Bronchial epithelial cell (primary cell): ENCODE results near the gene CHMP4B. TPM values are rescaled to one million over a fixed set of nuclear protein-coding genes. Genes with fewer than 3 reads are reported as not detected.

Source experiments
- DNase-seq: peaks from one replicate; pipeline ENCODE4 v3.0.0-alpha.2; 2010; ENCODE audit warnings: low read depth
- FAIRE-seq: peaks from 2 replicates; lab custom pipeline; 2011; peaks lifted over from hg19 to GRCh38; lab: Jason Lieb, UNC
- H3K27me3 ChIP-seq: 2 replicates; pipeline ENCODE4 v1.5.1; 2011; ENCODE audit warnings: low read length; ENCODE audit not compliant: control insufficient read depth, insufficient read depth
- H3K36me3 ChIP-seq: 2 replicates; pipeline ENCODE4 v1.5.1; 2011; ENCODE audit warnings: low read length; ENCODE audit not compliant: control insufficient read depth, insufficient read depth
- H3K4me3 ChIP-seq: 2 replicates; pipeline ENCODE4 v1.5.1; 2011; ENCODE audit warnings: mild to moderate bottlenecking, low read depth, low read length, control low read depth
- CTCF ChIP-seq: IDR thresholded peaks from 2 replicates; pipeline ENCODE4 v1.5.1; 2011; ENCODE audit warnings: mild to moderate bottlenecking, moderate library complexity, low read length, control low read depth, inconsistent platforms; ENCODE audit not compliant: insufficient read depth, severe bottlenecking
- total RNA-seq: library from RNA; depleted of rRNA; stranded (reverse); fragments of >200 nt; gene quantifications from 2 replicates; pipeline ENCODE4 v1.2.1, GENCODE V29; 2014

The CHMP4B gene
- total RNA-seq, 1 donor from 2014 or later: 30.5 TPM

DNA sequence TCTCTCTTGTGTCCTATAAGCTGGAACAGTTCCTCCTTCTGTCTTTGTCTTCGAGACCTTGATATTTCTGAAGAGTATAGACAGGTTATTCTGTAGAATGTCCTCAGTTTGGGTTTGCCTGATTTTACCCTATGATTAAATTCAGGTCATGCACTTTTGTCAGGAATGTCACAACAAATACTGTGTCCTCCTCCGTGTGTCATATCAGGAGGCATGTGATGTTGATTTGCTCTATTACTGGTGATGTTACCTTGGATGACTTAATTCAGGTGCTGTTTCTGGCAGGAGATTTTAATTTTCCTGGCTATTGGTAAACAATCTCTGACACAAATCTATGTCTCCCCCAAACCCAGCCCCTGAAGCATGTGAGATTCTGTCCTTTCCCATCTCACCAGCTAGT is 33.3 kb upstream of the CHMP4B start:
- no peak for FAIRE-seq
- no peaks in the 10 kb centered on the region for H3K36me3 ChIP-seq

DNA sequence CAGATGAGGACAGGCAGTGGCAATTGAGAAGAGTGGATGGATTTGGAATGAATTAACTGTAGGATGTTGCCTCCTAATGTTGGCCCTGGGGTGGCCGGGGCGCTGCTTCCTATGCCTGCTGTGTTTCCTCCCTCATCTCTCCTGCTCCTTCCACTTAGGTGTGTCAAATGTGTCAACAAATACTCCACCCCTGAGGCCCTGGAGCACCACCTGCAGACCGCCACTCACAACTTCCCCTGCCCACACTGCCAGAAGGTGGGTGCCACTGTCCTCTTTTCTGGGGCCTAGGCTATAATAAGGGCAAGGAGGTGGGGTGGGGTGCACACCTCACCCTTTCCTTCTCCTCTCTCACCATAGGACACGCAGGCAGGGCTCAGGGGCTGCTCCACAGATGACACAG is 30.0 kb upstream of the CHMP4B start:
- Histone ChIP-seq H3K27me3 (no peaks in the 10 kb centered on the region), H3K4me3 (no peak overlapping the region), H3K36me3 (no peaks in the 10 kb centered on the region)
- FAIRE-seq (no peak), DNase-seq (no peak)
- no peak for TF ChIP-seq CTCF

More for the DNA sequence above, 33.3 kb upstream of the CHMP4B start:
- no peaks in the 10 kb centered on the region for H3K27me3 ChIP-seq
- H3K4me3 ChIP-seq: no peak overlapping the region
- TF ChIP-seq CTCF: no peak
- DNase-seq: no peak

DNA sequence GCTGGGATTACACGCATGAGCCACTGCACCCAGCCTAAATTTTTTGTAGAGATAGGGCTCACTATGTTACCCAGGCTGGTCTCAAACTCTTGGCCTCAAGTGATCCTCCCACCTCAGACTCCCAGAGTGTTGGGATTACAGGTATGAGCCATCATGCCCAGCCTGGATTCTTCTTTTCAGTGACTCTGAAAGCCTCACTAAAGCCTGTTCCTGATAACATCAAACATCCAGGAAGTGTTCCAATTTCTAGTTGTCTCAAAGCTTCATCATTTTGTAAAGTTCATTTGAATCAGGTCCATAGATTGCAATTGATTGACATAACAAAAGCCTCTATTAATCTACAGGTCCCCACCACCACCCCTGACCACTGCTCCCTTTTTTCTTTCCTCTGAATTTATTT is 29.2 kb upstream of the CHMP4B start:
- Histone ChIP-seq H3K27me3 (no peaks in the 10 kb centered on the region), H3K36me3 (no peaks in the 10 kb centered on the region), H3K4me3 (no peak overlapping the region)
- no peak for FAIRE-seq
- no peak for TF ChIP-seq CTCF
- DNase-seq: no peak

GRCh38 chr20:33783256-33783655 is 27.9 kb upstream of the CHMP4B start:
- Histone ChIP-seq H3K4me3 (no peak overlapping the region), H3K36me3 (no peaks in the 10 kb centered on the region), H3K27me3 (no peaks in the 10 kb centered on the region)
- no peak for TF ChIP-seq CTCF
- DNase-seq (no peak), FAIRE-seq (no peak)

DNA sequence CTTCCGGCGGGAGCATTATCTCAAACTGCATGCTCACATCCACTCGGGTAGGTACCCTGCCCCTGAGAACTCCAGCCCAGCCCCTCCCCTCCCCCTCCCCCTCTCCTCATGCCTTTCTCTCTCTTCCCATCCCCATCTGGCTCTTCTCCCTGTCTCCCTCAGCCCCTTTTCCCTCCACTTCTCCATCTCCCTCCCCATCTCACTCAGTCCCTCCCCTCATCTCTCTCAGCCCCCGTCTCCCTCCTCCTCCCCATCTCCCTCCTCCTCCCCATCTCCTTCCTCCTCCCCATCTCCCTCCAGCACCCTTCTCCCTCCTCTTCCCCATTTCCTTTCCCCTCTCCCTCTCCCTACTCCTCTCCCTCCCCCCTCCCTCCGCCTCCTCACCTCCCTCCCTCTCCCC is 27.3 kb upstream of the CHMP4B start:
- Histone ChIP-seq H3K4me3 (no peak overlapping the region), H3K36me3 (no peaks in the 10 kb centered on the region), H3K27me3 (no peaks in the 10 kb centered on the region)
- FAIRE-seq: no peak
- no peak for TF ChIP-seq CTCF
- no peak for DNase-seq

- H3K36me3 ChIP-seq: no peaks in the 10 kb centered on the region
- no peak overlapping the region for H3K4me3 ChIP-seq
- TF ChIP-seq CTCF: no peak
- DNase-seq (no peak), FAIRE-seq (no peak)
- no peaks in the 10 kb centered on the region for H3K27me3 ChIP-seq
Observed at GRCh38 chr20:33784225-33784624, 26.9 kb upstream of the CHMP4B start.
